ENCODE measurements around the gene SLC12A5.

The SLC12A5 gene

DNA sequence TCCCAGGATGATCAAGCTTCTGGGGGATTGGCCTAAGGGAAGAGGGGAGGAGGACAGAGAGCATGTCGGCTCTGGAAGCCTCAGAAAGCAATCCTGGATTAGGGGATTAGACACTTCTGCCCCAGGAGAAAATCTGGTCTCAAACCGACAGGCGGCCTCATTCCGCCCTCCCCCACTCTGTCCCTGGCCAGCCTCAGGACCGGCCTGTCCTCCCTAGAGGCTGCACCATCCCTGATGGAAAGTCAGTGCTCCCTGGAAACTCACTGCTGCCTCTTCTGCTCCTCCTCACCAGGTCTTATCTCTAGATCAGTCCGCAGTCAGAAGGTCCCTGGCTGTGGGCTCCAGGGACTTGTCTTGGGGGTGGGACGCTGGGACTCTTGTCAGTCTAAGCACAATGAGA, 905 bp upstream of the SLC12A5 start:
- no peak for DNase-seq (ENCODE audit: low read depth in 2 of 2)

DNA sequence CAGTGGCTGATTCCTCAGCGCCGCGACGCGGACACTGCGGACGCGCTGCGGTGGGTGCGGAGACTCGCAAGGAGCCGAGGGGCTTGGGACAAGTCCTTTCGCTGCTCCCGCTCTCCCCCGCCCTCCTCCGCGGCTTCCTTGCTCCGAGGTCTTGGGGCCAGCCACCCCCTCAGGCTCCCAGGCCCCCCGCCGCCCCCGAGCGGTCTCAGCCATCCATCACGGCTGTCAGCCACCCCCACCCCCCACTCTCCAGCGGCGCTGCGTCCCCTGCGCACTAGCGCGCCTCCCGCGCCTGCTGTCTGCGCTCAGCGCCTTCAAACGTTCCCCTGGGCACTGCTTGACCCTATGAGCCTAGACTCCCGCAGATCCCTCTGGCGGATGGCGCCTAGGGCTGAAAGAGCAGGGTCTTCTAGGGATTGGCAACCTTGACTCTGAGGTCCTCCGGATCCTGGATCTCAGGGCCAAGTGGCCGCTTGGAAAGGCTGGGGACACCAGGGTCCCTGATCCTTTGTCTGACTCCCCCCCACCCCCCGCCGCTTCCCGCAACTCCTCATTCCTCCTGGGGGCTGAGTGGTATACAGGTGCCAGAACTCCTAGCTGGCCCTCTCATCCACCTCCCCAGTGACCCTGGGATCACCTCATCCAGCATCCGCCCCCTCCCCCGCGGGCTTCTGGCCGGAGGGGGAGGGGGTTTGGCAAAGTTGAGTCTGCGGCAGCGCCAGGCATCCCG, 1.4 kb downstream of the SLC12A5 start:
- DNase-seq (ENCODE audit: low read depth in 2 of 2): no peak

DNA sequence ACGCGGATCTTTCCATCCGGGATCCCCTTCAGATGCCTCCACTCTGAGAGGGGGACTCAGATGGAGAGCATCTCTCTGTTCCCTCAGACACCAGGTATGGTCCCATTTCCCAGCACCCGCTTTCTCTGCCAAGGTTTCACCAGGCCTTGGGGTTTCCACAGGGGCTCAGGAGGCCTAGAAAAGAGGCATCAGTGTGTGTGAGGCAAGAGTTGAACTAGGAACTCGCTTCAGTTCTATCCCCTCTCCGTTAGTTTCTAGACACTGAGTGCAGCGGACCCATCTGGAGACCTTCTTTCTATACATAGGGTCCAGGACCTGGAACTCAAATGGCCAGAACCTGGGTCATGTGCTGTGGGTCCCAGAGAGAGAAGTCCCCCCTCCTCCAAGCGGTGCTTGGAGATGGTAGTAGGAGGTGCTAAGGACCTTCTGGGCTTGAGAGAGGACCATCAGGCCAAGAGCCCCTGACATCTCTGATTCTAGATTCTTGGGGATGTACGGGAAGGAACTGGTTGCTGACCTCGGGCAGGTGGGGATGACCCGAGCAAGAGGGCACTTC, 2.1 kb downstream of the SLC12A5 start:
- DNase-seq (ENCODE audit: low read depth in 2 of 2): no peak

DNA sequence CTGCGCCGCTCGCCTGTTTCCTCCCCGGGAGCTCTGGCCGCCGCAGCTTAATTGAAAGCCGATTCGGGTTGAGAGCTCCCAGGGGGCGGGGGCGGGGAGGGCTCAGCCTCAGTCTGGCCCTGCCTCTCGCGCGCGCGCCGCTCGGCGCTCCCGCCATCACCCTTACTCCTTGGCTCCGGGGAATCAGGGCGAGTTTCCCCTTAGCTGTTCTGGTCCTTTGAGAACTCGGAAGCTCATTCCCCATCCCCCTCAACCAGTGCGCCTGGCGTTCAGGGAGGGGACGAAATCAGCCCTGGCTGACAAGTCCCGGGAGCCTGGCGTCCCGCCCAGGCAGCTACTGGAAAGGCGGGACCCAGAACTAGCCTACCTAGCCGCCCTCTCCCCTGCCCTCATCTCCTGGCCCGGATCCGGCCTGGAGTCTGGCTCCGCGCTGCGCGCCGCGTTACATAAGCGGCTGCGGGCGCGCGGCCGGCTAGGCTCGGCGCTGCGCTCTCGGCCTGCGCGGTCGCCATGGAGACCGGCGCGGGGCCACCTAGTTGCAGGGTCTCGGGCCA, 2.8 kb downstream of the SLC12A5 start:
- no peak for DNase-seq (ENCODE audit: low read depth in 2 of 2)

DNA sequence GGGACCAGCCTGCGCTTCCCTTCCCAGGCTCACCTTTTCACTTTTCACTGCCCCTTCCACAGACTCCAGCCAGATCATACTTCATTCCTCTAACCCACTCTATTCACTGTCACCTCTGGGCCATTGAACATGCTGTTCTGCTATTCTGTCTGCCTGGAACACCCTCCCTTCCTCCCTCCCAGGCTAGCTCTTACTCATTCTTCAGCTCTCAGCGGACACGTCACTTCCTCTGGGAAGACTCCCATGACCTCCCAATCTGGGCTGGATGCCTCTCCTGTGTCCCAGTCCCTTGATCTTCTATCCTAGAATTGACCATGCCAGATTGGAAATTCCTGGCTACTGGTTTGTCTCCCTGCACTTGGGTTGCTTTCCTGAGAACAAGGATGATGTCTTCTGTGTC, 5.0 kb downstream of the SLC12A5 start:
- no peak for DNase-seq (ENCODE audit: low read depth in 2 of 2)

DNA sequence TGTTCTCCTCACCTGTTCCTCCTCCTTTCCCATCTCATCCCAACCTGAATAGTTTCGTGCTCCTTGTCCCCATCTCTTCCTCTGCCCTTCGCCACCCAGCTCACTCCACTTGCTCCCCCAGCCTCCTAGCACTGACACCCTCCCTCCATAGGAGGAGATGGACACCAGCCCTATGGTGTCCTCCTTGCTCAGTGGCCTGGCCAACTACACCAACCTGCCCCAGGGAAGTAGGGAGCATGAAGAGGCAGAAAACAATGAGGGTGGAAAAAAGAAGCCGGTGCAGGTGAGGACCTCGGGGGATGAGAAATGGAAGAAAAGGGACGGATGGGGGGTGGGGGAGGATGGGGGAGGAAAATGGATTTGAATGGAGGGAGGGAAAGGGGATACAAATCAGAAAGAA, 6.2 kb downstream of the SLC12A5 start:
- DNase-seq (ENCODE audit: low read depth in 2 of 2): no peak

DNA sequence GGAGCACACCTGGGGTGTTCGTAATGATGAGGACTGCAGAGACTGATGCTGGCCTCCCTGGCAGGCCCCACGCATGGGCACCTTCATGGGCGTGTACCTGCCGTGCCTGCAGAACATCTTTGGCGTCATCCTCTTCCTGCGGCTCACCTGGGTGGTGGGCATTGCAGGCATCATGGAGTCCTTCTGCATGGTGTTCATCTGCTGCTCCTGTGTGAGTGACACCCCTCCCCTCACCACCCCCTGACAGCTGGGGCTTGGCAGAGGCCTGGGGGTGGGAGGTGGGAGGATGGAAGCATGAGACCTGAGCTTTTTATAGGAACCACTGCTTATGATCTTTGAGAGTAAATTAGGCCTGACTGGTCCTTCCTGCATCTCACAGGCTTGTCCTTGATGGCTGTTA, 6.7 kb downstream of the SLC12A5 start:
- DNase-seq (ENCODE audit: low read depth in 2 of 2): no peak

DNA sequence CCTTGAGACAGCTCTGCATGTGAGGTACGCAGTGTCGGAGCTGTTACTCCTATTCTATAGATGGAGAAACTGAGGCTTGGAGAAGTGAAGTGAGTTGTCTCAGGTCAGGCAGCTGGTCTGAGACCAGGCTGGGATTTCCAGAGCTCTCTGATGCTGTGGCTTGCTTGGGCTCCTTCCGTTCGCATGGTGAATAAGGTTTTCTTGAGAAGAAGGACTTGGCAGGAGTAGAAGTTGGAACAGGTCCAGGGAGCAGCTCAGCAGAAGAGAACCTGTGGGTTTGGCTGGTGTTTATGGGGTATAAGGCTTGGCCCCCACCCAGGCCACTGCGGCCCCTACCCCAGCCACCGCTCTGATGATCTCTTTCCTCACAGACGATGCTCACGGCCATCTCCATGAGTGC, 7.4 kb downstream of the SLC12A5 start:
- DNase-seq (ENCODE audit: low read depth in 2 of 2): no peak

DNA sequence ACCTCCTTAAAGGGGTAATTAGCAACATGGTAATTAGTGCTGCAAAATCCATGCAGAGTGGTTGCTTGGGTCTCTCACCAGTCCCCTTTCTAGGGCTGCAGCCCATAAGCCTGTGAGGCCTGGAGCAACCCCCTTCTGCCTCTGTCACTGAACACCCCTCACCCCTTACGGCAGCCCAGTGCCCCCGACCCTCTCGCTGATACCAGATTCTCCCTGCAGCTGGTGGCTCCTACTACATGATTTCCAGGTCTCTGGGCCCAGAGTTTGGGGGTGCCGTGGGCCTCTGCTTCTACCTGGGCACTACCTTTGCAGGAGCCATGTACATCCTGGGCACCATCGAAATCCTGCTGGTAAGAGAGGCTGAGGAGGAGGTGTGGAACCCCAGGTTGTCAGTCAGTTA, 8.0 kb downstream of the SLC12A5 start:
- no peak for DNase-seq (ENCODE audit: low read depth in 2 of 2)

DNA sequence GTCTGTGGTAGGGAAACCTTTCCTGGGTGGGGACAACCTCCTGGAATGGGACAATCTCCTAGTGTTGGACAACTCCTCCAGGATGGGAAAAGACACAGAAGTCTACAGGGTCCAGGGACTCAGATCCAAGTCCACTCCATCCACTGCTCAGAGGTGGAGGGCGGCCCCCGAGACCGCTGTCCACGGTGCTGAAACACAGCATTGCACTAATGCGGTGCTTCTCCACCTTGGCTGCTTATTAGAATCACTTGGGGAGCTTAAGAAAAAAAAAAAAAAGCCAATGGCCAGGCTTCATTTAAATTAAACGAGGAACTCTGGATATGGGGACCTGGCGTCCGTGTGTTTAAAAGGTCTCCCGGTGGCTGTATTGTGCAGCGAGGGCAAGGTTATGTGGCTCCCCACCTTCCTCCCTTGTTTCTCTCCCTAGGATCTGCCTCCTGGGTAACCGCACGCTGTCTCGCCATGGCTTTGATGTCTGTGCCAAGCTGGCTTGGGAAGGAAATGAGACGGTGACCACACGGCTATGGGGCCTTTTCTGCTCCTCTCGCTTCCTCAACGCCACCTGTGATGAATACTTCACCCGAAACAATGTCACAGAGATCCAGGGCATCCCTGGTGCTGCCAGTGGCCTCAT, 12.0 kb downstream of the SLC12A5 start:
- no peak for DNase-seq (ENCODE audit: low read depth in 2 of 2)

DNA sequence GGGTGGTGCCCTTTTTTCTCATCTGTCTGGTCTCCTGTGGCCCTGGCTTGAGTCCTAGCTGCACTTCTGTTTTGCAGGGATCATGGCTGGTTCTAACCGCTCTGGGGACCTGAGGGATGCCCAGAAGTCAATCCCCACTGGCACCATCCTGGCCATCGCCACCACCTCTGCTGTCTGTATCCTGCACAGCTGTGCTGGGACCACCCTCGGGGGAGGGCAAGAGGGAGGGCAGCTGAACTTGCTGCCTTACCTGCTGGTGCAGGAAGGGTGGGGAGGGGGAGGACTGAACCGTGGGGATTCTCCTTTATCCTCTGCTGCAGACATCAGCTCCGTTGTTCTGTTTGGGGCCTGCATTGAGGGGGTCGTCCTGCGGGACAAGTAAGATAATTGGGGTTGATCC, 14.5 kb downstream of the SLC12A5 start:
- DNase-seq (ENCODE audit: low read depth in 2 of 2): no peak

DNA sequence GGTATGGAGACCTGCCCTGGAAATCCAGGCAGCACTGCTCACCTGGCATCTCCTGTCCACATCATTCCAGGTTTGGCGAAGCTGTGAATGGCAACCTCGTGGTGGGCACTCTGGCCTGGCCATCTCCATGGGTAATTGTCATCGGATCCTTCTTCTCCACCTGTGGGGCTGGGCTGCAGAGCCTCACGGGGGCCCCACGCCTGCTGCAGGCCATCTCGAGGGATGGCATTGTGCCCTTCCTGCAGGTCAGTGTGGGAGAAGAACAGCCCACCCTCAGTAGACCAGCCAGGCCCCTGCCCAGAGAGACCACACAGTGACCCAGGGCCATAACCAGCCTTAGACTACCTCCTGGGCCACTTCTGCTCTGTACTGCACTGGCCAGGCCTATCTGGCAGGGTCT, 15.9 kb downstream of the SLC12A5 start:
- DNase-seq (ENCODE audit: low read depth in 2 of 2): no peak

DNA sequence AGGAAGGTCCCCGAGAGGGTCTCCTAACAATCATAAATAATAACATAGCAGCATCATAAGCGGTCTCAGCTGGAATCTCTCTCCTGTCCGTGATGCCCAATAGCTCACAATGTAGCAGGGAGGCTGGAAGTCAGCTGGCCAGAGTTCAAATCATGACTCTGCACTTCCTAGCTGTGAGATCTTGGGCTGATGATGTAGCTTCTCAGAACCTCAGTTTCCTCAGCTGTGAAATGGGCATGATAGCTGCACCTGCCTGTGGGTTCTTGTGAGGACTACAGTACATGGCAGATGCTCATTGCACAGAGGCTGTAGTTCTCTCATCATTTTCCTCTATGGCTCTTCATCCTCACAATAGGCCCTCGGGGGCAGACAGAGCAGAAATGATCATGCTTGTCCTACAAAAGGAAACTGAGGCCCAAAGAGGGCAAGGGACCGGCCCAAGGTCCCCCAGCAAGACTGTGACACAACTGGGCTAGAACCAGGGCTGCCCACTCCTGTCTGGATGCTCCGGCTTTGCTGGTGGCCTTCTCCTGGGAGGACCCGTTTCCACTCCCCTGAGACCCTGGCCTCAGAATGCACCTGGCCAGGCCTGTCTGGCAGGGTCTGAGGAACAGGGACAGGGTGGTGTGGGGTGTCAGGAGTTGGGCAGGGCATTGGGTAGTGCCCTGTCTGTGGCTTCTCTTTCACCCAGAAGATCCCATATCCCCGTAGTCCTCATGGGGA, 17.7 kb downstream of the SLC12A5 start:
- DNase-seq (ENCODE audit: low read depth in 2 of 2): no peak

DNA sequence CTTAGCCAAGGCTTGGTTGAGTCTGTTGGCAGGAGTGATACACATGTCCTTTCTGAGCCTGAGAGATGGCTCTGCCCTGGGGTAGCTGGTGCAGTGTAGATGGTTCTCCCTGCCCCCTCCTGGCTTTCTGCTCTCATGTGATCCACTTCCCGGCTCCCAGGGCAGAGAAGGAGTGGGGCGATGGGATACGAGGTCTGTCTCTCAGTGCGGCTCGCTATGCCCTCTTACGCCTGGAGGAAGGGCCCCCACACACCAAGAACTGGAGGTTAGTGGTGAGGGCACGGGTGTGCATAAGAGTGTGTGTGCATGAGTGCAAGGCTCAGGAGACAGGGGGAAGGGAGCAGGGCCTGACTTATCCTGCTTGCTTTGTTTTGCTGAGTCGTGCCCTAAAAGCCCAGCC, 18.8 kb downstream of the SLC12A5 start:
- DNase-seq (ENCODE audit: low read depth in 2 of 2): no peak

DNA sequence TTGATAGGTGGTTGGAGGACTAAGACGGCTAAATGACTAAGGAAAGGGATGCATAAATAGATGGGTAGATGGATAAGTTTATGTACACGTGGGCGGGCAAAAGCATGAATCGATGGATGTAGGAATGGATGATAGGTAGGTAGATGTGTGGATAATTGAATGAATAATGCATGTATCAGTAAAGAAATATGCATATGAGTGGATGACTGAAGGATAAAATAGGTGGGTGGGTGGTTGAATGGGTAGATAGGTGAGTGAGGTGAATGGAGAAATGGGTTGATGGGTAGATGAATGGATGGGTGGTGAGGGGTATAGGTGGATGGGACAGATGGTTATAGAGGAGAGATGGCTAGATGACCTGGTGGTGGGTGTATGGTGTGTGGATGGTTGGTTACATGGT, 20.2 kb downstream of the SLC12A5 start:
- DNase-seq (ENCODE audit: low read depth in 2 of 2): no peak

DNA sequence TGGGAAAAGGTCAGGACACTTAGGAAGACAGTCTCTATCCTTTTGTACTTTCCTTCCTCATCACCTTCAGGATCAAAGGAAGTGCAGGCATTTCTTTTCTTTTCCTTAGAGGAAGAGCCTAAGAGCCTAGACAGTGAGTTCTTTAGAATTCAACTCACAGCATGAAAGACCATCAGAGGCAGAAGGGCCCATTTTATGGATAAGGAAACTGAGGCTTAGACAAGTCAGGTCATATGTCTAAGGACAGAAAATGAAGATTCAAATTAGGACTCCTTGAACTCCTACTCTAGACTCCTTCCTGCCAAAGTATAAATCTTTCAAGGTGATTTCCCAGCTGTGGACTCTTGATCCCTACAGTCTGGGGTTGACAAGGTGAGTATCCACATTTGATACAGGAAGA, 20.8 kb downstream of the SLC12A5 start:
- DNase-seq (ENCODE audit: low read depth in 2 of 2): no peak

DNA sequence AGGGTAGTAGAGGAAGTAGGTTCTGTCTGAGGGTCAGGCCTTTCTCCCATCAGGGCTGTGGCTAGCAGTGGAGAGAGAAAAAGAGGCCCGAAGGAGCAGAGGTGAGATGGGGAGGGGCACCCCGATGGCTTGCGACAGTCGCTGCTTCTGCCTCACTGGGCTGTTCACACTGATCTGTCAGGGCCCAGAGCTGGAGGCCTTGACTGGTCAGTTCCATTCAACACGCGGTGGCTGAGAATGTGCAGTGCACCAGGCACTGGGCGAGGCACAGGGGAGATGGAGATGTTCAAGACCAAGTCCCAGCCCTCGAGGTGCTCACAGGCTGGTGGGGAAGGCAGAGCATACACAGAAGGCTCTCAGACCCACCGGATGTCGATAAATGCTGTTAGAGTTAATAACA, 21.4 kb downstream of the SLC12A5 start:
- no peak for DNase-seq (ENCODE audit: low read depth in 2 of 2)

DNA sequence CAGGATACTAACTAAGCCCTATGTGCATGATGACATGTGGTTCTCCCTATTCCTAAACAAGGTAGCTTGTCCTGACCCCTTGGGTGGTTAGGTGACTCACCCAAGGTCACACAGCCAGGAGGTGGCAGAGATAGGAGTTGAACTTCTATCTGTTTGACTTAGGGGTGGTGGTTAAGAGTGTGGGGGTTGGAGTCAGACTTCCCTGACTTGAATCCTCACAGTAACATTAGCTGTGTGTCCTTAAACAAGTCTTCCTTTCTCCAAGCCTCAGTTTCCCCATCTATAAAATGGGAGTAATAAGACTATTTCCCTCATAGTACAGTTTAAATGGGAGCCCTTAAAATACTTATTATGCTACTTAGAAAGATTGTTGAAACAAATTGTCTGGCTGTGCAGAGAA, 21.9 kb downstream of the SLC12A5 start:
- DNase-seq (ENCODE audit: low read depth in 2 of 2): no peak

DNA sequence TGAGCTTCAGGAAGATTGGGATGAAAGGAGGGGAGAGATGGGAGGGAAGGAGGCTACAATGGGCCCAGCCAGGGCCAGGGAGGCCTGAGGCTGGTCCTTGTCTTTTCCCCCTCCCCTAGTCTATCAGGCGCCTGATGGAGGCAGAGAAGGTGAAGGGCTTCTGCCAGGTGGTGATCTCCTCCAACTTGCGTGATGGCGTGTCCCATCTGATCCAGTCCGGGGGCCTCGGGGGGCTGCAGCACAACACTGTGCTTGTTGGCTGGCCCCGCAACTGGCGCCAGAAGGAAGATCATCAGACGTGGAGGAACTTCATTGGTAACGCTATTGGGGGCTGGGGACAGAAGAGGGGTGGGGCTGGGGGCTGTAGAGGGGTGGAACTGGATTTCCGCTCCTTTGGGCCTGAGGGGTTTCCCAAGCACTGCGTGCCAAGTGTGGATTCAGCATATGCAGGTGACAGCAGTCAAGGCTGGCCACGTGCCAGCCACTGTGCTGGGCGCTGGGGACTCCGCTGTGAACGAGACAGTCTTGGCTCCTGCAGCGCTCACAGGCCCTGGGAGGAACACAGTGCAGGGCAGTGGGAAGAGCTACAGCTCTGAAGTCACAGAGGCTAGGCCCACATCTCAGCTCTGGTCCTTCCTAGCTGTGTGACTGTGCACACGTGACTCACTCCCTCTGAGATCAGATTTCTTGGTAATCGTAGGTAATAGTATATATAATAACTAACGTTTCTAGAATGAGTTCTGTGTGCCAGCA, 22.7 kb downstream of the SLC12A5 start:
- no peak for DNase-seq (ENCODE audit: low read depth in 2 of 2)

DNA sequence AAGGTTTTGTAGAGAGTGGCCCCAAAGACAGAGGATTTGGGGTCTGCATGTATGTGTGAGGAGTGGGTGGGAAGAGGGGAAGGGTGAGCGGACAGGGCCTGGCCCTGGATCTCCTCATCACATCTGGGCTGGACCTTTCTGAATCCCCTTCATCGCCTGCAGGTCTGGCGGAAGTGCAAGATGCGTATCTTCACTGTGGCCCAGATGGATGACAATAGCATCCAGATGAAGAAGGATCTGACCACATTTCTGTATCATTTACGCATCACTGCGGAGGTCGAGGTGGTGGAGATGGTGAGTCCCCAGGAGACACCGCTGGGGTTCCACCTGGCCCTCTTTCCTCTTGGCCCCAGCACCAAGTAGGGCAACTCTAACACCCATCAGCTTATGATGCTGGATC, 24.4 kb downstream of the SLC12A5 start:
- DNase-seq (ENCODE audit: low read depth in 2 of 2): no peak

DNA sequence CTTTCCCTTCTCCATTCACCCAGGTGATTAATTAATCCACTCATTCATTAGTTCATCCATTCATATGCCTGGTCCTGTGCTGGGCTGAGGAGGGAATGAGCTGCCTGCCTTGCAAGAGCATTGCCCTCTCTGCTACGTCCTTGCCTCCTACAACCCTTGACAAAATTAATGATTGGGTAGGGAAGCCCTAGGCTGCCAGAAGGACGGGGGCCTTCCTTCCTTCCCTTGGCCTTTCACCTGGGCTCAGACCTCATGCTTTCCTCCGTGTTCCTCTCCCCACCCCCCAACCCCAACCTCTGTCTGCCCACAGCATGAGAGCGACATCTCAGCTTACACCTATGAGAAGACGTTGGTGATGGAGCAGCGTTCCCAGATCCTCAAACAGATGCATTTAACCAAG, 25.6 kb downstream of the SLC12A5 start:
- no peak for DNase-seq (ENCODE audit: low read depth in 2 of 2)

DNA sequence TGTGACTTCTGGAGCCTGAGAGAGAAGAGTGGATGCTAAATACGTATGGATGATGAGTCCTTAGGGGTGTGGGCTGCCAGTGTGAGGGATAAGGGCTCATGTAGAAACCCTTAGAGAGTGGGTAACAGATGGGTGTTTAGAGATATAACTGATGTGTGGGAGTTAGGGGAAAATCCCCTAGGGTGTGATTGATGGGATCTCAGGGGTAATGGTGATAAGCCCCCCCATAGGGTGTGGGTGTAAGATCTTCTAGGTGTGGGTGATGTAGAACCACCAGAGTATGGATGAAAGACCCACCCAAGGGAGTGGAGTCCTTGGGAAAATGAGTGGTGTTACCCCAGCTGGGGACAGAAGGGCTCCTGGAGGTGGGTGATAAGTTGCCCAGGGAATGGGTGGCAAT, 26.3 kb downstream of the SLC12A5 start:
- no peak for DNase-seq (ENCODE audit: low read depth in 2 of 2)
